Raji (cell line): ENCODE measurements around the gene HOXD3.

ENCODE experiments used
- POLR2A ChIP-seq: IDR thresholded peaks from 2 replicates; pipeline ENCODE4 v1.6.1; 2011; ENCODE audit warnings: low read depth, low read length, control low read depth; ENCODE audit not compliant: insufficient read depth

The HOXD3 gene

GRCh38 chr2:176137906-176138305 lies 19.2 kb upstream of the HOXD3 start:
- no peak for TF ChIP-seq POLR2A

GRCh38 chr2:176138526-176138922 lies 18.6 kb upstream of the HOXD3 start:
- no peak for TF ChIP-seq POLR2A

GRCh38 chr2:176138923-176139660 lies 18.0 kb upstream of the HOXD3 start:
- no peak for TF ChIP-seq POLR2A

- TF ChIP-seq POLR2A: no peak
Observed at GRCh38 chr2:176139661-176140512, 17.2 kb upstream of the HOXD3 start.

- TF ChIP-seq POLR2A: no peak
Observed at GRCh38 chr2:176140513-176141317, 16.4 kb upstream of the HOXD3 start.

GRCh38 chr2:176142281-176142680 lies 14.8 kb upstream of the HOXD3 start:
- TF ChIP-seq POLR2A: no peak

- TF ChIP-seq POLR2A: no peak
Observed at GRCh38 chr2:176145085-176145969, 11.8 kb upstream of the HOXD3 start.

GRCh38 chr2:176146101-176146500 lies 11.0 kb upstream of the HOXD3 start:
- no peak for TF ChIP-seq POLR2A

GRCh38 chr2:176146645-176147044 lies 10.5 kb upstream of the HOXD3 start:
- no peak for TF ChIP-seq POLR2A

- TF ChIP-seq POLR2A: no peak
Observed at GRCh38 chr2:176147210-176147799, 9.8 kb upstream of the HOXD3 start.

- no peak for TF ChIP-seq POLR2A
Observed at GRCh38 chr2:176147800-176148496, 9.2 kb upstream of the HOXD3 start.

GRCh38 chr2:176148751-176149421 lies 8.2 kb upstream of the HOXD3 start:
- TF ChIP-seq POLR2A: no peak

- TF ChIP-seq POLR2A: no peak
Observed at GRCh38 chr2:176149481-176149938, 7.6 kb upstream of the HOXD3 start.
